Stimulated activated CD8-positive, alpha-beta memory T cell treated with anti-CD3 and anti-CD28 coated beads, Interleukin-15, amount 100 ng/mL, for 4 hours (primary cell): ENCODE measurements around the gene OTOP1.
"Not testable (repeated sequence)": the region's sequence is repeated elsewhere in the genome, so short reads cannot be mapped to it uniquely, and the experiment has no call there.

Source experiments
- DNase-seq, 2 donors: peaks; one replicate each; pipeline ENCODE4 v3.0.0-alpha.2; 2020; ENCODE audit warnings: low read depth in 2 of 2

The OTOP1 gene

DNA sequence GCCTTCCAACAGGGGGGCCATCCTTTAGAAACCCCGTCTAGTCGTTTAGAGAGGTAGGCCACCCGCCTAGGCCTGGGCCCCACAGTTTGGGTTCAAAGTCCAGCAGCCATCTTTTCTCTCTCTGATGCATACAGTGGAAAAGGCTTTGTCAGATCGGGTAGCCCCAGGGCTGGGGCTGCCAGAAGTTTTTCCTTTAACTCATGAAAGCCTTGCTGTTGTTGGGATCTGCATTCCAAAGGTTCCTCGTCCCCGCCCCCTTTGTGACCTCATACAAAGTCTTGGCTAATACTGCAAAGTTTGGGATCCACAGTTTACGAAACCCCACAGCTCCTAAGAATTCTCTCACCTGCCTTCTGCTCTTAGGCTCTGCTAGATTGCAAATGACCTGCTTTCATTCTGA lies 64.5 kb downstream of the OTOP1 start:
- DNase-seq = not testable (repeated sequence)

GRCh38 chr4:4160956-4161665 lies 65.6 kb downstream of the OTOP1 start:
- not testable (repeated sequence) for DNase-seq

- DNase-seq = not testable (repeated sequence)
These were observed 81.1 kb downstream of the OTOP1 start for GRCh38 chr4:4145622-4146021.

- not testable (repeated sequence) for DNase-seq
These were observed 83.4 kb downstream of the OTOP1 start for GRCh38 chr4:4143376-4143775.

DNA sequence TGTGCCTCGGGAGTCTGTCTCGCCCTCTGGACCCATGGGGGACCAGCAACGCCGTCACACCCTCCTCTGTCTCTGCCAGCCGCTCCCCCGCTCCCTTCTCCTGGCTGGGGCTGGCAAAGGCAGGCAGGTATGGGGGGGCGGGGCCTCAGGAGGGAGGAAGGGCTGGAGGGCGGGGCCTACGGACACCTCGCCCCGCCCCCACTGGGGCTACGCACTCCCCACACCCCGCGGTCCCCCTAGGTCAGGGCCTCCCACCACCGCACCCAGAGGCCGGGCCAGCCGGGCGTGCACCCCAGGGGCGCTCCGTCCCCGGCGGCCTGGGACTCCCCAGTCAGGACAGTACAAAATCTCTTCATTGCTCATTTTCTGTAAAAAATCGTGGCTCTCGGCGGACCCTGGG lies 84.0 kb downstream of the OTOP1 start:
- DNase-seq = not testable (repeated sequence)

DNA sequence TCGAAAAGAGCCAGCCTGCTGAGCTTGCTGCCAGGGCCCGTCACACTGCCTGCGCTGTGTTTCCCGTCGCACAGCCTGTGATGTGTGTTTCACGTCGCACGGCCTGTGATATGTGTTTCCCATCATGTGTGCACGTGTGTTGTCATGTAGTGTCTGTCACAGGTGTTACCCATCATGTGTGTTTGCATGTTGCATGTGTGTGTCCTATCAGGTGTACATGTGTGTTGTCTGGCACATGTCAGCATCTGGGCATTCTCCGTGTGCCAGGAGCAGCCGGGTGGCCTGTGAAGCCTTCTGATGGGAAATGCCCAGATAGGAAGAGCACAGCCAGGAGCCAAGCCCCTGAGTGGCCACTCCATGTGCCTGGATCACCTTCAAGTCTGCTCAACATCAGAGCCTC lies 85.5 kb downstream of the OTOP1 start:
- not testable (repeated sequence) for DNase-seq
